ENCODE data around the gene SEMG2. TPM values are rescaled to one million over a fixed set of nuclear protein-coding genes. Genes with fewer than 3 reads are reported as not detected.

The SEMG2 gene
- total and polyA plus RNA-seq, 9 of the 15 experiments (the other 6 are each of a cell fraction or from before 2014, with no cell fraction given): not detected

GRCh38 chr20:45209924-45210323, 11.2 kb upstream of the SEMG2 start:
- no peaks in the 10 kb centered on the region for H3K4me1 ChIP-seq (replicated peaks in 1 of 2; ENCODE audit: control insufficient read depth in 2 of 2, insufficient read depth in 2 of 2, low read length in 2 of 2)
- H3K9ac ChIP-seq (ENCODE audit: insufficient read depth in 1 of 2, low read depth in 2 of 2, low read length in 2 of 2): no peak overlapping the region
- in situ Hi-C loops (cut with MboI): no loop called here
- CTCF ChIA-PET (ENCODE audit: low intra/inter-chr PET ratio): no interaction called here
- no peak overlapping the region for H3K4me3 ChIP-seq
- WGBS (ENCODE audit: insufficient coverage, low coverage, missing lambda C conversion rate): 7% methylated on average over 1 of the region's 1 CpG
- TF ChIP-seq, protein P1, sequence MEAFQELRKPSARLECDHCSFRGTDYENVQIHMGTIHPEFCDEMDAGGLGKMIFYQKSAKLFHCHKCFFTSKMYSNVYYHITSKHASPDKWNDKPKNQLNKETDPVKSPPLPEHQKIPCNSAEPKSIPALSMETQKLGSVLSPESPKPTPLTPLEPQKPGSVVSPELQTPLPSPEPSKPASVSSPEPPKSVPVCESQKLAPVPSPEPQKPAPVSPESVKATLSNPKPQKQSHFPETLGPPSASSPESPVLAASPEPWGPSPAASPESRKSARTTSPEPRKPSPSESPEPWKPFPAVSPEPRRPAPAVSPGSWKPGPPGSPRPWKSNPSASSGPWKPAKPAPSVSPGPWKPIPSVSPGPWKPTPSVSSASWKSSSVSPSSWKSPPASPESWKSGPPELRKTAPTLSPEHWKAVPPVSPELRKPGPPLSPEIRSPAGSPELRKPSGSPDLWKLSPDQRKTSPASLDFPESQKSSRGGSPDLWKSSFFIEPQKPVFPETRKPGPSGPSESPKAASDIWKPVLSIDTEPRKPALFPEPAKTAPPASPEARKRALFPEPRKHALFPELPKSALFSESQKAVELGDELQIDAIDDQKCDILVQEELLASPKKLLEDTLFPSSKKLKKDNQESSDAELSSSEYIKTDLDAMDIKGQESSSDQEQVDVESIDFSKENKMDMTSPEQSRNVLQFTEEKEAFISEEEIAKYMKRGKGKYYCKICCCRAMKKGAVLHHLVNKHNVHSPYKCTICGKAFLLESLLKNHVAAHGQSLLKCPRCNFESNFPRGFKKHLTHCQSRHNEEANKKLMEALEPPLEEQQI (IDR thresholded peaks at IDR 0.05): no peak
- no peak for TF ChIP-seq ZNF592 (IDR thresholded peaks at IDR 0.05)
- no peak for TF ChIP-seq SIRT6 (IDR thresholded peaks at IDR 0.05; ENCODE audit: low read depth, low read length)
- no peak for TF ChIP-seq ZBTB33 (CRISPR knock-in tag; IDR thresholded peaks at IDR 0.05)
- no peak for TF ChIP-seq CCAR2 (IDR thresholded peaks at IDR 0.05; ENCODE audit: low read depth, low read length)
- no peak for TF ChIP-seq EP300 (IDR thresholded peaks at IDR 0.05; ENCODE audit: low read length)
- TF ChIP-seq KLF16 (IDR thresholded peaks at IDR 0.05): no peak
- TF ChIP-seq ZBTB26 (CRISPR knock-in tag; IDR thresholded peaks at IDR 0.05): no peak
- no peak for TF ChIP-seq JUN (IDR thresholded peaks at IDR 0.05; ENCODE audit: borderline replicate concordance, low read depth, low read length)
- TF ChIP-seq JUN (CRISPR knock-in tag; IDR thresholded peaks at IDR 0.05; ENCODE audit: borderline replicate concordance): no peak
- TF ChIP-seq, protein P2, sequence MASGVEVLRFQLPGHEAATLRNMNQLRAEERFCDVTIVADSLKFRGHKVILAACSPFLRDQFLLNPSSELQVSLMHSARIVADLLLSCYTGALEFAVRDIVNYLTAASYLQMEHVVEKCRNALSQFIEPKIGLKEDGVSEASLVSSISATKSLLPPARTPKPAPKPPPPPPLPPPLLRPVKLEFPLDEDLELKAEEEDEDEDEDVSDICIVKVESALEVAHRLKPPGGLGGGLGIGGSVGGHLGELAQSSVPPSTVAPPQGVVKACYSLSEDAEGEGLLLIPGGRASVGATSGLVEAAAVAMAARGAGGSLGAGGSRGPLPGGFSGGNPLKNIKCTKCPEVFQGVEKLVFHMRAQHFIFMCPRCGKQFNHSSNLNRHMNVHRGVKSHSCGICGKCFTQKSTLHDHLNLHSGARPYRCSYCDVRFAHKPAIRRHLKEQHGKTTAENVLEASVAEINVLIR (CRISPR knock-in tag; IDR thresholded peaks at IDR 0.05): no peak
- H3K36me3 ChIP-seq (ENCODE audit: control insufficient read depth, insufficient read depth, low read length): no peaks in the 10 kb centered on the region
- H3K27ac ChIP-seq (ENCODE audit: extremely low read depth, low read depth, low read length): no peak overlapping the region
- POLR2A ChIA-PET: interaction anchor here (0.7 kb wide), 1 partner anchor 69 kb away, joined by 3 read pairs; no protein-coding TSS in a partner anchor
- no peaks in the 10 kb centered on the region; a peak in 2 of 5 replicates for H3K27me3 ChIP-seq (ENCODE audit: control insufficient read depth in 2 of 2, insufficient read depth in 2 of 2, low read length in 2 of 2)
- FAIRE-seq: no peak
- intact Hi-C loops (cut with micrococcal nuclease): no loop called here
- ATAC-seq: no peak
- no peak for DNase-seq (ENCODE audit: extremely low read depth in 1 of 4, low spot score in 3 of 4)
- no TSS peak for BruUV-seq (replicated peaks)
- H3K9me1 ChIP-seq (ENCODE audit: control insufficient read depth, insufficient read depth, low read length): peaks cover 3% of the 10 kb centered on the region
- no peak overlapping the region for H2AFZ ChIP-seq (ENCODE audit: low read depth, low read length)
- no peak overlapping the region for H3K4me2 ChIP-seq (ENCODE audit: insufficient read depth, low read length)
- no peaks in the 10 kb centered on the region for H3K79me2 ChIP-seq (ENCODE audit: control insufficient read depth, insufficient read depth, low read length)
- no peaks in the 10 kb centered on the region for H3K9me3 ChIP-seq (replicated peaks; ENCODE audit: control insufficient read depth, insufficient read depth, low read depth, low read length)
- no peaks in the 10 kb centered on the region for H4K20me1 ChIP-seq (replicated peaks; ENCODE audit: control insufficient read depth, insufficient read depth, low read length)
